Measurements from ENCODE around the gene GPX5. TPM values are rescaled to one million over a fixed set of nuclear protein-coding genes. Genes with fewer than 3 reads are reported as not detected.
"Not testable (repeated sequence)": the region's sequence is repeated elsewhere in the genome, so short reads cannot be mapped to it uniquely, and the experiment has no call there.

The GPX5 gene
- total RNA-seq, 1 experiment from 2014 or later, result not detected

- DNase-seq (ENCODE audit: low read depth), result not testable (repeated sequence)
Measured at GRCh38 chr6:28512387-28512786, 13.3 kb upstream of the GPX5 start.

DNA sequence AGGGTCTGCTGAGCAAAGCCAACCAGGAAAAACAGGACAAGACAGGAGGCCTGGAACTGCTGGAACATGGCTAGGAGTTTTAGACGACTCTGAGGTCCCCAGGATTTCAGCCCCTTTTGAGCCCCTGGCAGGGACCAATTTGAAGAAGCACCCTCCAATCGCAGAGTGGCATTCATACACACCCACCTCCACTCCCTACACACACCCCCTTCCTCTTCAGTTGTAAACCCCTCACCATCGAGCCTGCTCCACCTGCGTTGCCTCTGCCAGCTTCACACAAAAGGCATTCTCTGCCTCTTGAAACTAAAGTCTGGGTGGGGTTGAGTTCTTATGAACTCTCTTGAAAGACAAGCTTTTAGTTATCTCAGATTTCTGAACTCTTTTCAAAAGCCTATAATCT, 10.0 kb upstream of the GPX5 start, which contains the start of gene GPX6:
GPX6 (minus strand) TSS at position 118 of the 400 bp plus-strand sequence; CDS start at position 68, 50 bp downstream.
- DNase-seq (ENCODE audit: low read depth), result no peak

DNA sequence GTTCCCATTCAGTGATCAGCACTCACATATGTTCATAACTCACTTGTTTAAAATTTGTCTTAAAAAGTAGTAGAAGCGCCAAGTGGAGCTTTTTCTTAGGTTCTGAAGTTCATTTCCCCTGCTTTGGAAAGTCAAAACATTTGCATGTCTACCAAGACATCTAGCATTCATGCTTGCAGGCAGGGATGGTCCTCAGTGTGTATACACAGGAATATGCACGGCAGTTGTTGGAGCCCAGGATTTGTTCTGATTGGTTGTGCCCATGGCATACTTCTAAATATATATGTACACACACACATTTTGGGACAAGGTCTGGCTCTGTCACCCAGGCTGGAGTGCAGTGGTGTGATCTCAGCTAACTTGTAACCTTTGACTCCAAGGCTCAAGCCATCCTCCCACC, 7.7 kb upstream of the GPX5 start:
- DNase-seq (ENCODE audit: low read depth), result no peak

GRCh38 chr6:28522594-28523240, 3.0 kb upstream of the GPX5 start:
- DNase-seq (ENCODE audit: low read depth), result no peak

- DNase-seq (ENCODE audit: low read depth), result peak; percentile 34
Measured at GRCh38 chr6:28523241-28523622, 2.4 kb upstream of the GPX5 start.

- no peak for DNase-seq (ENCODE audit: low read depth)
Measured at GRCh38 chr6:28530777-28531176, 5.1 kb downstream of the GPX5 start.

GRCh38 chr6:28531479-28532128, 5.9 kb downstream of the GPX5 start:
- DNase-seq (ENCODE audit: low read depth), result no peak

DNA sequence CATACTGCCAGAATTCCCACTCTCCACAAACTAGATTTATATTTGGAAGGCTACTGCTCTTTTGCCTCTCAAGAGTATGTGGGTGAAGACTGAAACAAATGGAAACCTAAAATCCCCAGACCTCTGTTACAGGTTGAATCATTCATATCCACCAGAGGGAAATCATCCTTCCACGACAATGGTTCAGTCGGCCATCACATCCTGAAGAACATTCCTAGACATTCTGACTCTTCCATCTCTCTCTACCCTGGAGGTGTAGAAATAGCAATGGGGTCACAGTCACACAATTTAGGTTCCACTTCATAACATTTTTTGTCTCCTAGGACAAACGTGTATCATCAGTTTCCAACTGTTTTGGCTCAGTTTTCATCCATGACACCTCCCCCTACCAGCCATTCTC, 8.6 kb downstream of the GPX5 start:
- no peak for DNase-seq (ENCODE audit: low read depth)

GRCh38 chr6:28534875-28535274, 9.2 kb downstream of the GPX5 start:
- no peak for DNase-seq (ENCODE audit: low read depth)

GRCh38 chr6:28537065-28537464, 11.4 kb downstream of the GPX5 start:
- DNase-seq (ENCODE audit: low read depth), result peak; percentile 63

DNA sequence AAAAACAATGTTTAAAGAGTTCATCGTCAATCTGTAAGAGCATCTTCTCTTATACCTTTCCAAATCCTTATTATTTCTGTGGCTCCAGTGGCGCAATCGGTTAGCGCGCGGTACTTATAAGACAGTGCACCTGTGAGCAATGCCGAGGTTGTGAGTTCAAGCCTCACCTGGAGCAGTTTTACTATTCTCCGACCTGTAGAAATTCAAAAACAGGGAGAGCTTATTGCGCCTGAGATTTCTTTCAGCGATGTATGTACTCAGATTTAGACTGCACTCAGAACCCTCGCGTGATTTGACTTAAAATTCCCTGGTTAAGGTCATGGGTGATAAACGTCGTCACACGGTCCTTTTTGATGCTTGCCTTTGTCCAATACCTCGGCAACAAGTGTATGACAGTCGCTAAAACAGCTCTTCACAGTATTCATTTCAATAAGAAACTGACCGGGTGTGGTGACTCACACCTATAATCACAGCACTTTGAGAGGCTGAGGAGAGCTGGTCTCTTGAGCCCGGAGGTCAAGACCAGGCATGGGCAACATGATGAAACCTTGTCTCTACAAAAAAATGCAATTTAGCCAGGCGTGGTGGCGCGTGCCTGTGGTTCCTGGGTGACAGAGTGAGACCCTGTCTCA, 11.9 kb downstream of the GPX5 start:
- DNase-seq (ENCODE audit: low read depth), result peak; percentile 82

- no peak for DNase-seq (ENCODE audit: low read depth)
Measured at GRCh38 chr6:28541996-28542395, 16.3 kb downstream of the GPX5 start.

- peak; percentile 94 for DNase-seq (ENCODE audit: low read depth)
Measured at GRCh38 chr6:28542440-28543296, 17.0 kb downstream of the GPX5 start.

DNA sequence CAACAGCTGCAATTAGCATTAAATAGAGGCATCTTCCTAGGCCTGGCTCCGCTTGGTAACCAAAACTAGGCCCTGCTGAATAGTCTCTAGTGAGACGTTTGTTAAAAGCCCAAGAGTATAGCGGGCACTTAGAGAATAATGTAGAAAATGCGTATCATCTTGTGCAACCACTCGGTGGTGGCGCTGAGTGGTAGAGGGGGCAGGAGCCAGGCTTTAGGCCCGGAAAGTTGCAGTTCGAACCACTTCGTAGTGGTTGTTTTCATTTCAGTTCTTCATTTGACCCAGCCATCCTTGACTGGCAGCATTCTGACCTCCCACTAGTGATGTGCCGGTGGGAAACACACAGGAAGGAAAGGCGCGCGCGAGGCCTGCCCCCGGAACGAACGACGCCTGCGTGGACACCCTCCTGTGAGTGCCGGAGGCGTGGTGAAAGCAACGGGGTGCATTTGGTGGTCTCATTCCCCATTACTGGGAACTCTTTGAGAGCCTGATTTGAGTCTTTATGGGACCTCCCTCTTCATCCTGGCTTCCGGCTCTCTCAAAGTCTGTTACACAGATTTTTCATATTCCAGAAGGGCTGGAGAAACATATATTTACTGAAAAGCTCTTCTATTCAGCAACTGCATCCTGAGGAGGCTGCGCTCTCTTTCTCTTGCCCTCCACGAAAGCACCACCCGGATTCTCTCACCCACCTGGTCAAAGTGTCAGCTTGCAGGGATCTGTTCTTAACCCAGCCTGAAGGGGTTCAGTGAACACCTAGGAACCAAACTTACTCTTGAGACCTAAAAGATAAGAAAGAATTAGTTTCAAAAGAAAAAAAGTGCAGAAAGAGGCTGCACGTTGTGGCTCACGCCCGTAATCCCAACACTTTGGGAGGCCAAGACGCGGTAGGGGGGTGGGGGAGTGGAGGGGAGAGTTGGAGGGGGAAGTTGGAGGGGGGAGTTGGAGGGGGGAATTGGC, 18.2 kb downstream of the GPX5 start:
- no peak for DNase-seq (ENCODE audit: low read depth)

- DNase-seq (ENCODE audit: low read depth), result no peak
Measured at GRCh38 chr6:28545955-28546354, 20.3 kb downstream of the GPX5 start.

DNA sequence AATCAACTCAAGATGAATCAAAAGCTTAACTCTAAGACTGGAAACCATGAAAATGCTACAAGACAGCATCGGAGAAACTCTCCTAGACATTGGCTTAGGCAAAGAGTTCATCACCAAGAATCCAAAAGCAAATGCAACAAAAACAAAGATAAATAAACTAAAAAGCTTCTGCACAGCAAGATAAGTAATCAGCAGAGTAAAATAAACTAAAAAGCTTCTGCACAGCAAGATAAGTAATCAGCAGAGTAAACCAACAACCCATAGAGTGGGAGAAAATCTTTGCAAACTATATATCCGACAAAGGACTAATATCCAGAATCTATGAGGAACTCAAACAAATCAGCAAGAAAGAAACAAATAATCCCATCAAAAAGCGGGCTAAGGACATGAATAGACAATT, 21.3 kb downstream of the GPX5 start:
- not testable (repeated sequence) for DNase-seq (ENCODE audit: low read depth)

DNA sequence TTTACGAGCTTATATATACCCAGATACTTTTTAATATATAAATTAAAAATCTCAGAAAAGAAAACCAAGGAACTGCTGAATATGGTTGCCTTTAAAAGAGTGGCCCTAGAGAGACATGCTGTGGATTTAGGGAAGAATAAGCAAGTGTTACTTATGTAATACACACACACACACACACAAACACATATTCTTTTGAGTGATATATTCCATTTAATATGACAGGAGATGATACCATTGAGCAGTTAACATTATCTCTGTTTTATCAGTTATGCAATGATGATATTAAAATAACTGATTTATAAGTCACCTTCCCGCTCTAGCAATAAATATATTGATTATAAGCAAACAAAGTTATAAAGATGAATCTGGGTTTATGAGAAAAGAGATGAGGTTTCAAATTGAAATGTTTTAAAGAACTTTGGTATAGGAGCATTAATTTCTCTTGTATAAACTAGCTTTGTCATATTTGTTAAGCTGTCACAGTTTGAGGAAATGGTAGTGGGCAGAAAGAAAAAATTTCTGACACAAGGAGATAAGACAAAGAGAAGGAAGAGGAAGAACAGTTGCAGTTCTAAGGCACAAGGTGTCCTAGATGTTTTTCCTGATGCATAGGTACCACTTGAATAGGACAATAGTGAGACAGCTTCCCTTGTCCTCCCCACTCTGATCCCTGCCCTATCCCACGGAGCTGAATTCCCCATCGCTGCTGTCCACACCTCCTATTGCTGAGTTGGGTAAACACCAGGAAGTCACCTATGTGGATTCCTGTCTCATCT, 26.4 kb downstream of the GPX5 start:
- no peak for DNase-seq (ENCODE audit: low read depth)

DNA sequence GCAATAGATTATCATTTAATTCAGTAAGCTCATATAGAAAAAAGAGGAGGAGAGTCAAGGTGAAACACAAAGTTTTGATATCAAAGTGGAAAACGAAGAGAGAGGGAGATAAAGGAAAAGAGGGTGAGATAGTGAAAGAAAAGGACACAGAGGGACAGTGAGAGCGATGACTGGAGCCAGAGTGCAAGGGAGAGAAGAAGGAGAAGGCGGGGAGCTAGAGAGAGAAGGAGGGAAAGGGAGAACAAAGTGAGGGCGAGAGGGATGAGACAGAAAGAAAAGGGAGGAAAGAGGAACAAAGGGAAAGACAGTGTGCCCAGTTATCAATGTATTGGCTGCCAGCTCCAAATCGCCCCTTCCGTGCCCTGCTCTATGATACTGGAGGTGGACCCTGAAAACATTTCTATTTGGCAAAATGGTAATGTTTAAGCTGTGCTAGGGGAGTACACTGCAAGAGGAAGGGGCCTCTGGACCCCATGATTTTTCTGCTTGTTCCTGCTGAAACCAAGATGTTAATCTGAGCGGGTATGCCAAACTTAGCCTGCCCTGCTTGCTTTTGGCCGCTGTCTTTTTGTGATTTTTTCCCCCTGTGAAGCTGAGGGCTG, 27.8 kb downstream of the GPX5 start:
- no peak for DNase-seq (ENCODE audit: low read depth)

DNA sequence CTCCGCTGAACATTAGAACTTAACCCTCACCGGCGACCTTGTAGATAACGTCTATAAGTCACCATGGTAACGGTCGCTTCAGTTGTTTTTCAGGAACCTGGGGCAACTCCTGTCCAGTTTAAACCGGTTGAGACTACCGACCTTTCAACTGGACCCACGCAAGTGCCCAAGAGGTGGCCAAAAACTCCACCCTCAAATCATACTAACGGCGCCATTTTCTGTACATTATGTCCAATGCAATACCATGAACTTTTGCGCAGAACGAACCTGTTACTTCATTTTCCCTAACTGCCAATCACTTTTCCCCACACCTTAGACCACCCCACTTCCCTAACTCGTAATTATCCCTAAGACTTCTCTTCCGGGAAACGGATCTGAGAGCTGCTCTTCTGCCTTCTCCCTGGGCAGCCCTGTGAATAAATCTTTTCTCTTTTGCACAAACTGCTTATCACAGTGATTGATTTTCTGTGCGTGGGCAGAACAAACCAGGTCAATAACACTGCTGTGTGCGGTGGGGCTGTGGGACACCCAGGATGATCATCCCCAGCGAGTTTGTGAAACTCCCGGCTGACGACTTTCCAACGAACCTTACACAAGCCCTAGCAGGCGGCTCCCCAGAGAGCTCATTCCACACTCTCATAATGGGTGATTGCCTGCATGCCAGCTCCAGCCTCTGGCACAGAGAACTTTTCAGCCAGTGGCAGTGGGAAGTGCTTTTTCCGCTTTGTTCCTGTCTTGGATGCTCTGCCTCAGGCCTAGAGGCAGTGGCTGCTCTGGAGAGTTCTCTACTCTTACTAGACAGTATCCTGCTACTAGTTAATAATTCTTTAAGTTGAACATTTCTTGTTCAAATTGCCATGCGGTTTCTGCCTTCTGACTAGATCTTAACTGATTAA, 28.6 kb downstream of the GPX5 start:
- peak; percentile 41 for DNase-seq (ENCODE audit: low read depth)

Data from Daoy (cell line).